Liver (tissue), 9 donors: ENCODE data around the gene DUSP9. TPM values are rescaled to one million over a fixed set of nuclear protein-coding genes. Genes with fewer than 3 reads are reported as not detected.
"Not testable (repeated sequence)": the region's sequence is repeated elsewhere in the genome, so short reads cannot be mapped to it uniquely, and the experiment has no call there.

Experiments
- DNase-seq: peaks from one replicate; pipeline ENCODE4 v3.0.0-alpha.2; 2017; ENCODE audit warnings: low spot score
- H3K27ac ChIP-seq, 2 donors: one replicate each; pipeline ENCODE4 v1.7.0; 2013; ENCODE audit warnings: inconsistent platforms in 2 of 2, low read length in 2 of 2, control low read depth in 1 of 2, low read depth in 1 of 2, mild to moderate bottlenecking in 1 of 2
- H3K27me3 ChIP-seq, 4 donors: one replicate each; pipeline versions ENCODE4 v1.6.1 to v1.7.0; 2013; ENCODE audit warnings: low read length in 3 of 4, inconsistent platforms in 1 of 4, mild to moderate bottlenecking in 1 of 4, moderate library complexity in 1 of 4; ENCODE audit not compliant: control insufficient read depth in 4 of 4, insufficient read depth in 4 of 4
- H3K36me3 ChIP-seq, 4 donors: one replicate each; pipeline versions ENCODE4 v1.6.1 to v1.7.0; 2013; ENCODE audit warnings: low read length in 3 of 4, mild to moderate bottlenecking in 3 of 4, low read depth in 1 of 4, moderate library complexity in 1 of 4; ENCODE audit not compliant: control insufficient read depth in 4 of 4, insufficient read depth in 3 of 4
- H3K4me1 ChIP-seq, 4 donors: one replicate each; pipeline versions ENCODE4 v1.6.1 to v1.7.0; 2013; ENCODE audit warnings: low read length in 3 of 4, mild to moderate bottlenecking in 3 of 4, moderate library complexity in 1 of 4; ENCODE audit not compliant: control insufficient read depth in 4 of 4, insufficient read depth in 4 of 4
- H3K4me3 ChIP-seq, 3 donors: one replicate each; pipeline versions ENCODE4 v1.6.1 to v1.7.0; 2013; ENCODE audit warnings: low read length in 3 of 3, control low read depth in 1 of 3, low read depth in 1 of 3, mild to moderate bottlenecking in 1 of 3
- H3K9ac ChIP-seq, 2 donors: one replicate each; pipeline ENCODE4 v1.7.0; 2013; ENCODE audit warnings: low read length in 2 of 2, mild to moderate bottlenecking in 2 of 2, moderate library complexity in 2 of 2, control low read depth in 1 of 2, low read depth in 1 of 2
- H3K9me3 ChIP-seq, 4 donors: one replicate each; pipeline versions ENCODE4 v1.6.1 to v1.7.0; 2013; ENCODE audit warnings: low read length in 3 of 4; ENCODE audit not compliant: control insufficient read depth in 4 of 4
- ATF3 ChIP-seq: IDR thresholded peaks from 2 replicates; pipeline ENCODE4 v1.6.1; 2016; ENCODE audit warnings: antibody characterized with exemption
- FOXA1 ChIP-seq: IDR thresholded peaks from 2 replicates; pipeline ENCODE4 v1.6.1; 2016; ENCODE audit warnings: antibody characterized with exemption
- FOXA2 ChIP-seq: IDR thresholded peaks from 2 replicates; pipeline ENCODE4 v1.6.1; 2016; ENCODE audit warnings: antibody characterized with exemption
- GABPA ChIP-seq, 2 donors: IDR thresholded peaks in 1 of 2; conservative IDR thresholded peaks in 1 of 2; 2 replicates each; pipeline ENCODE4 v1.6.1; 2016; ENCODE audit warnings: antibody characterized with exemption in 2 of 2, mild to moderate bottlenecking in 1 of 2, moderate library complexity in 1 of 2
- TAF1 ChIP-seq: conservative IDR thresholded peaks from 2 replicates; pipeline ENCODE4 v1.6.1; 2016; ENCODE audit warnings: antibody characterized with exemption, mild to moderate bottlenecking
- WGBS: extraction: QIAGEN DNeasy Blood & Tissue Kit; methylation state at CpG from one replicate; pipeline ENCODE4 v1.1.7; 2013; 5-methylcytosine and 5-hydroxymethylcytosine counted together
- polyA plus RNA-seq, 2 donors: library from polyadenylated mRNA; stranded (reverse) in 1 of 2; unstranded in 1 of 2; fragments of 200-250 nt in 1 of 2; fragments of >200 nt in 1 of 2; fragmentation: Nextera tagmentation in 1 of 2; extraction: Ambion mirVana in 1 of 2; gene quantifications; one replicate each; pipeline versions ENCODE4 v1.2.1 to v1.2.3, GENCODE V29; 2013 to 2015
- total RNA-seq, 2 donors: library from RNA; depleted of rRNA; stranded (reverse); fragments of >200 nt; gene quantifications; one replicate each; pipeline ENCODE4 v1.2.3, GENCODE V29; 2014
- TF ChIP-seq, protein P1 (sequence below): IDR thresholded peaks from 2 replicates; pipeline ENCODE4 v1.6.1; 2016; ENCODE audit warnings: antibody characterized with exemption, mild to moderate bottlenecking
- TF ChIP-seq, protein P2 (sequence below): IDR thresholded peaks from 2 replicates; pipeline ENCODE4 v1.6.1; 2016; ENCODE audit warnings: antibody characterized with exemption
- donor health status: healthy.
- donor health status: healthy.
- donor health status: healthy.
- donor health status: healthy.
- donor health status: healthy.

DUSP9 gene
- total and polyA plus RNA-seq, 4 donors: 0.42 to 164 (median 1.4) TPM

- Histone ChIP-seq H3K9me3 (no peaks in the 10 kb centered on the region), H3K36me3 (no peaks in the 10 kb centered on the region), H3K9ac (no peak overlapping the region), H3K4me3 (no peak overlapping the region), H3K27ac (no peak overlapping the region), H3K4me1 (no peaks in the 10 kb centered on the region), H3K27me3 (no peaks in the 10 kb centered on the region)
- WGBS: 89% methylated on average over 23 of the region's 23 CpGs
- TF ChIP-seq TAF1: no peak
- TF ChIP-seq FOXA2: no peak
- TF ChIP-seq, protein P1, sequence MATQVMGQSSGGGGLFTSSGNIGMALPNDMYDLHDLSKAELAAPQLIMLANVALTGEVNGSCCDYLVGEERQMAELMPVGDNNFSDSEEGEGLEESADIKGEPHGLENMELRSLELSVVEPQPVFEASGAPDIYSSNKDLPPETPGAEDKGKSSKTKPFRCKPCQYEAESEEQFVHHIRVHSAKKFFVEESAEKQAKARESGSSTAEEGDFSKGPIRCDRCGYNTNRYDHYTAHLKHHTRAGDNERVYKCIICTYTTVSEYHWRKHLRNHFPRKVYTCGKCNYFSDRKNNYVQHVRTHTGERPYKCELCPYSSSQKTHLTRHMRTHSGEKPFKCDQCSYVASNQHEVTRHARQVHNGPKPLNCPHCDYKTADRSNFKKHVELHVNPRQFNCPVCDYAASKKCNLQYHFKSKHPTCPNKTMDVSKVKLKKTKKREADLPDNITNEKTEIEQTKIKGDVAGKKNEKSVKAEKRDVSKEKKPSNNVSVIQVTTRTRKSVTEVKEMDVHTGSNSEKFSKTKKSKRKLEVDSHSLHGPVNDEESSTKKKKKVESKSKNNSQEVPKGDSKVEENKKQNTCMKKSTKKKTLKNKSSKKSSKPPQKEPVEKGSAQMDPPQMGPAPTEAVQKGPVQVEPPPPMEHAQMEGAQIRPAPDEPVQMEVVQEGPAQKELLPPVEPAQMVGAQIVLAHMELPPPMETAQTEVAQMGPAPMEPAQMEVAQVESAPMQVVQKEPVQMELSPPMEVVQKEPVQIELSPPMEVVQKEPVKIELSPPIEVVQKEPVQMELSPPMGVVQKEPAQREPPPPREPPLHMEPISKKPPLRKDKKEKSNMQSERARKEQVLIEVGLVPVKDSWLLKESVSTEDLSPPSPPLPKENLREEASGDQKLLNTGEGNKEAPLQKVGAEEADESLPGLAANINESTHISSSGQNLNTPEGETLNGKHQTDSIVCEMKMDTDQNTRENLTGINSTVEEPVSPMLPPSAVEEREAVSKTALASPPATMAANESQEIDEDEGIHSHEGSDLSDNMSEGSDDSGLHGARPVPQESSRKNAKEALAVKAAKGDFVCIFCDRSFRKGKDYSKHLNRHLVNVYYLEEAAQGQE: no peak
- TF ChIP-seq FOXA1: no peak
- DNase-seq: no peak
Observed at GRCh38 chrX:153694687-153695270, 47.8 kb downstream of the DUSP9 start.

GRCh38 chrX:153696100-153696499, 49.1 kb downstream of the DUSP9 start:
- Histone ChIP-seq H3K27me3 (no peaks in the 10 kb centered on the region), H3K9me3 (no peaks in the 10 kb centered on the region), H3K9ac (no peak overlapping the region), H3K4me1 (no peaks in the 10 kb centered on the region), H3K36me3 (peaks cover 0 to 4% (median under 1%) of the 10 kb centered on the region in 4 donors), H3K4me3 (no peak overlapping the region), H3K27ac (no peak overlapping the region)
- DNase-seq: no peak
- TF ChIP-seq GABPA (IDR thresholded peaks at IDR 0.05 in 1 of 2, conservative IDR thresholded peaks at IDR 0.05 in 1 of 2) (no peak), ATF3 (no peak)
- TF ChIP-seq, protein P1: no peak
- TF ChIP-seq, protein P2, sequence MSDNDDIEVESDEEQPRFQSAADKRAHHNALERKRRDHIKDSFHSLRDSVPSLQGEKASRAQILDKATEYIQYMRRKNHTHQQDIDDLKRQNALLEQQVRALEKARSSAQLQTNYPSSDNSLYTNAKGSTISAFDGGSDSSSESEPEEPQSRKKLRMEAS: no peak
- 96% methylated on average over 15 of the region's 15 CpGs for WGBS

DNA sequence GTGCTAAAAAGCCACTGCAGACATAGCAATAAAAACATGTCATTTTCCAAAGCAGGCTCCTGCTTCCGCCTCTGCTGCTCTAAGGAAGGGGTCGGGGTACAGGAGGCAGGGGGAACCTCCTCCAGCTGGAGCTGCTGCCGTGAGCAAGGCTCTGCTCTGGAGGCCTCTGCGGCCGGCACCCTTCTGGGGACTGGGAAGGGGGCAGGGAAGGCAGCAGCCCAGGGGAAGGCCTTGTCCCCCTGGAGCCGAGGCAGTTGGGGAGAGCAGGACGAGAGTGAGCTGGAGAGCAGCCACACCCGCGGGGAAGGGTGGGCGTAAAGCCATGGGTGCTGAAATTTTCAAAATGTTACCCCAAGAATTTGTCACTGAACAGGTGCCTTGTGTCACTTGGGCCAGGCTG, 49.5 kb downstream of the DUSP9 start:
- not testable (repeated sequence) for H3K36me3 ChIP-seq, DNase-seq
- WGBS: 93% methylated on average over 10 of the region's 10 CpGs

DNA sequence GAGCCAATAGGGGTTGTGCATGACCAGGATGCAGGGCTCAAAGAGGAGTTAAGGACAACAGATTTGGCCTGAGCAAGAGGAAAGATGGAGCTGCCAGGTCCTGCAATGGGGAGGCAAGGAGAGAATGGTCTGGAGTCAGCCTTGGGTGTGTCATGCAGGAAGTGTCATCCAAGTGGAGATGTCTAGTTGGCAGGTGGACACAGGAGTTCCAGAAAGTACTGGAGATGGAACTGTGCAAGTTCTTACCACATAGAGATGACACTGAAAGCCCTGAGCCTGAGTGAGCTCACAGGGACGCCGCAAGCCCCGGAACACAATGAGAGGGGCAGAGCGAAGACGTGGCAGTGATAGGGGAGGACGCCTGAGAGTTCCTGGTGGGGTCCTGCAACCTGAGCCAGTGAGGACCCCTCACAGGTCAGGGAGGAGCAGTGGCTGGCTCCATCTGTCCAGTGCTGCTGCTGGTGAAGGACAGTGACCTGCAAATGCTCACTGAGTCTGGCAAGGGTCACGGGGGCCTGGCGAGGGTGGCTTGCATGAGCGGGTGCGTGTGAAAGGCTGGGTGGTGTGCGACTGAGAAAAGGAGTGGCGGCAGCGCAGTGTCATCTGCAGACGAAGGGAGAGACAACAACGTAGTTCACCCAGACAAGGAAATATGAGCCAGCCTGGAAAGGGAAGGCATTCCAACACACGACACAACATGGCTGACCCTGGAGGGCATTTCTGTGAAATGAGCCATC, 50.2 kb downstream of the DUSP9 start:
- H3K4me3 ChIP-seq, H3K9ac ChIP-seq, H3K27me3 ChIP-seq, DNase-seq, H3K27ac ChIP-seq, H3K9me3 ChIP-seq, H3K4me1 ChIP-seq: not testable (repeated sequence)
- WGBS: 96% methylated on average over 16 of the region's 16 CpGs
- peaks cover 0 to 12% (median under 1%) of the 10 kb centered on the region in 4 donors for H3K36me3 ChIP-seq

More for the DNA sequence above, 49.5 kb downstream of the DUSP9 start:
- H3K27ac ChIP-seq, H3K9ac ChIP-seq, H3K9me3 ChIP-seq, H3K4me3 ChIP-seq, H3K4me1 ChIP-seq, H3K27me3 ChIP-seq: not testable (repeated sequence)
